Measurements from ENCODE around the gene NRAP. TPM values are rescaled to one million over a fixed set of nuclear protein-coding genes. Genes with fewer than 3 reads are reported as not detected.

Gene NRAP
- total RNA-seq, 1 donor from 2014 or later, result not detected

DNA sequence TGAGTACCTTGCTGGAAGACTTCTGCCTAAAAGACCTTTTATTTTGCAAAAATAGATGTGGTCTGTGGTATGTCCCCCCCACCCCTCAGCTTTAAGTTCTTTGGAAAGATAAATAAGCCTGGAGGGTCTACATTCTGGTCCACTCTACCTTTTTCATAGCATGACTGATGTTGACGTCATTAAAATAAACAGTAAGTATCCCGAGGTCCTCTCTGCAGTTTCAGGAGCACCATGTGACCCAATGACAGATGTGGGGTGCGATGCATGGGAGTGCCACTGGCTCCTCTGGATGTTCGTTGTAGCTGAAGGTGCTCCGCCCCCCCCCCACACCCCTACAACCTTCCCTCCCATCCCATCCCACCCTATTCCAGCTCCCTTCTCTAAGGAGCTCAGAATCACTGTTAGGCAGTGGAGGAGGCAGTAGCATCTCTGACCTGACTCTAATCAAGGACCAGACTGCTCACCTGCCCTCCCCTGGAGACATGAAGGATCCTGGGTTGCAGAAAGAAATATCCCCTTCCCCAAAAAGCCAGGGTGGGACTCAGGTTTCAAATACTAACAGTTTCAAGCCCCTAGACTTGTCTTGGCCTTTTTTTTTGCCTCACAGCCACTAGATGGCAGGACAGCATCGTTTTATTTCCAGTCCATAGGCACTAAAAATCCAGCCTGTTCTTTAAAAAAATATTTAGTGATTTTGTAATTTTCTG lies 40.9 kb upstream of the NRAP start:
- peak; percentile 56 for TF ChIP-seq CTCF (IDR thresholded peaks at IDR 0.05)
- peaks cover 27% of the 10 kb centered on the region for H3K36me3 ChIP-seq
- H3K27me3 ChIP-seq (ENCODE audit: low read depth), result no peaks in the 10 kb centered on the region
- no peak for ATAC-seq
- intact Hi-C loops (cut with DNase I), result no loop called here
- no peaks in the 10 kb centered on the region for H3K9me3 ChIP-seq
- no peak overlapping the region for H3K4me3 ChIP-seq
- no peak overlapping the region for H3K27ac ChIP-seq
- peaks cover 10% of the 10 kb centered on the region for H3K4me1 ChIP-seq
- no peak for DNase-seq

DNA sequence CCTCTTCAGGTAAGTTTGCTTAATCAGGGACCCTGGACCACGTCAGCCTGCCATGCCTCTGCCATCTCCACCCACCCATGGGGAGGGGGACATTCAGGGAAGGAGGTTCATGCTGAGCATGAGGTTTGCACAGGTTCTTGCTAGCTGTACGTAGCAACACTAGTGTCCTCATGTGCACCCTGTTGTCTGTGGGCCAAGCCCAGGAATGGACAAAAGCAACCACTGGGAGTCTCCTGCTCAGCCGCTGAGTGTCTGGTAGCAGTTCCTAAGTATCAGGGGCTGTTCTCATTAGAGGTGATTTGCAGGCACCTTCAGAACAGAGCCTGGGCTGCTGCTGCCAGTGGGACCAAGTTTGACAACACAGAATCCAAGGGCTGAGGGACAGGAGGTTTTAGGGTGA lies 33.8 kb upstream of the NRAP start:
- no peaks in the 10 kb centered on the region for H3K27me3 ChIP-seq (ENCODE audit: low read depth)
- H3K4me3 ChIP-seq, result no peak overlapping the region
- peaks cover 14% of the 10 kb centered on the region for H3K9me3 ChIP-seq
- TF ChIP-seq CTCF (IDR thresholded peaks at IDR 0.05), result no peak
- intact Hi-C loops (cut with DNase I), result no loop called here
- peaks cover 51% of the 10 kb centered on the region for H3K36me3 ChIP-seq
- no peaks in the 10 kb centered on the region for H3K4me1 ChIP-seq
- DNase-seq (no peak), ATAC-seq (no peak)
- H3K27ac ChIP-seq, result no peak overlapping the region

DNA sequence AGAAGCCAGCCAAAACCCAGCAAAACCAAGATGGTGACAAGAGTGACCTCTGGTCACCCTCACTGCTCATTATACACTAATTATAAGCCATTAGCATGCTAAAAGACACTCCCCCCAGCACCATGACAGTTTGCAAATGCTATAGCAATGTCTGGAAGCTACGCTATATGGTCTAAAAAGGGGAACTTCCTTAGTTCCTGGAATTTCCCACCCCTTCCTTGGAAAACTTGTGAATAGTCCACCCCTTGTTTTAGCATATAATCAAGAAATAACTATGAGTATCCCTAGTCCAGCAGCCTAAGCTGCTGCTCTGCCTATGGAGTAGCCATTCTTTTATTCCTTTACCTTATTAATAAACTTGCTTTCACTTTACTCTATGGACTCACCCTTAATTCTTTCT lies 31.9 kb upstream of the NRAP start:
- H3K4me3 ChIP-seq, result no peak overlapping the region
- peaks cover 19% of the 10 kb centered on the region for H3K9me3 ChIP-seq
- no peak for TF ChIP-seq CTCF (IDR thresholded peaks at IDR 0.05)
- DNase-seq (no peak), ATAC-seq (no peak)
- H3K4me1 ChIP-seq, result no peaks in the 10 kb centered on the region
- no peak overlapping the region for H3K27ac ChIP-seq
- intact Hi-C loops (cut with DNase I), result no loop called here
- H3K36me3 ChIP-seq, result peaks cover 50% of the 10 kb centered on the region
- H3K27me3 ChIP-seq (ENCODE audit: low read depth), result no peaks in the 10 kb centered on the region

DNA sequence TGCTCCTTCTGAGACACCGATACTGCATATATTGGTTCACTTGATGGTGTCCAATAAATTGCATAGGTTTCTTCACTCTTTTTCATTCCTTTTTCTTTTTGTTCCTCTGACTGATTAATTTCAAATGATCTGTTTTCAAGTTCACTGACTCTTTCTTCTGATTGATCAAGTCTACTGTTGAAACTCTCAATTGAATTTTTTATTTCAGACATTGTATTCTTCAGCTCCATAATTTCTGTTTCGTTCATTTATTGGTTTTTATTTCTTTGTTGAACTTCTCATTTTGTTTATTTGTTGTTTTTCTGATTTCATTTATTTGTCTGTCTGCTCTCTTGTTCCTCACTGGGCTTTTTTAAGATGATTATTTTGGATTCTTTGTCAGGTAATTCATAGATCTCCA lies 29.5 kb upstream of the NRAP start:
- peaks cover 27% of the 10 kb centered on the region for H3K36me3 ChIP-seq
- H3K9me3 ChIP-seq, result peaks cover 19% of the 10 kb centered on the region
- no peak for ATAC-seq
- H3K4me1 ChIP-seq, result no peaks in the 10 kb centered on the region
- H3K27me3 ChIP-seq (ENCODE audit: low read depth), result no peaks in the 10 kb centered on the region
- DNase-seq, result no peak
- H3K4me3 ChIP-seq, result no peak overlapping the region
- TF ChIP-seq CTCF (IDR thresholded peaks at IDR 0.05), result no peak
- H3K27ac ChIP-seq, result no peak overlapping the region
- intact Hi-C loops (cut with DNase I), result no loop called here

GRCh38 chr10:113692271-113692670 lies 28.4 kb upstream of the NRAP start:
- ATAC-seq, result no peak
- intact Hi-C loops (cut with DNase I), result no loop called here

More at GRCh38 chr10:113692271-113692670, 28.4 kb upstream of the NRAP start:
- Histone ChIP-seq H3K36me3 (peaks cover 16% of the 10 kb centered on the region), H3K27ac (no peak overlapping the region), H3K9me3 (peaks cover 23% of the 10 kb centered on the region), H3K27me3 (ENCODE audit: low read depth) (no peaks in the 10 kb centered on the region), H3K4me3 (no peak overlapping the region), H3K4me1 (no peaks in the 10 kb centered on the region)
- no peak for DNase-seq
- TF ChIP-seq CTCF (IDR thresholded peaks at IDR 0.05), result no peak
